IPS DF 4.7 (cell line): ENCODE results near the gene CDKN3.
"Not testable (repeated sequence)": the region's sequence is repeated elsewhere in the genome, so short reads cannot be mapped to it uniquely, and the experiment has no call there.

ENCODE experiments used
- DNase-seq: peaks from one replicate; pipeline ENCODE4 v3.0.0-alpha.2; 2013; ENCODE audit warnings: low spot score; ENCODE audit errors: extremely low read depth

The CDKN3 gene

DNA sequence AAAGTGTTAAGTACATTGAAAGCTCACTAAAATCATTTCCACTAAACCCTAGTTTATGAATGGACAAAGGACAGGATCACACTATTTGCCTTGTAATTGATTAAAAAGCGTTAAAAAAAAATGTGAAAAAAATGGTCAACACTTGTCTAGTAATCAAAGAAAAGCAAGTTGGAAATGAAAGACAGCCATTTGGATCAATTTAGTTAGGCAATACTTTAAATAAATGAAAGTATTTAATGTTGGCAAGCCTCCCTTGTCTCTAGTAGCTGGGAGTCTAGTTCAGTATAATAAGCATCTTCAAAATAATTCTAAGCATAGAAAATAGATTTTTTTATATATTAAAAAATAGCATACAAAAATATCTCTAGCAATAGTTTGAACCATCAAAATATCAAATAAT is 58.6 kb downstream of the CDKN3 start:
- no peak for DNase-seq

- not testable (repeated sequence) for DNase-seq
Measured at GRCh38 chr14:54456820-54457608, 60.2 kb downstream of the CDKN3 start.

DNA sequence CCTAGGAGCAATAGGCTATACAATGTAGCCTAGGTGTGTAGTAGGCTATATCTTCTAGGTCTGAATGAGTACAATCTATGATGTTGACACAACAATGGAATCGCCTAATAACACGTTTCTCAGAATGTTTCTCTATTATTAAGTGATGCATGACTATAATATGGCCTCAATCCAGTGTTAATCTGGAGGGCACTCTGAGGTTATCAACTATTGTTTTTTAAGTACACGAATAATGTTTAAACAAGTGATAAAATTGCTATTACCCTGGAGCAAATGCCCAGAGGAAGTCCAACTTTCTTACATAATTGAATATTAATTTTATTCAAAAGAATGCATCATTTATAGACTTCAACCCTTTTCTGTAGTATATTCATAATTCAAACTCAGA is 60.8 kb downstream of the CDKN3 start:
- DNase-seq = no peak

DNA sequence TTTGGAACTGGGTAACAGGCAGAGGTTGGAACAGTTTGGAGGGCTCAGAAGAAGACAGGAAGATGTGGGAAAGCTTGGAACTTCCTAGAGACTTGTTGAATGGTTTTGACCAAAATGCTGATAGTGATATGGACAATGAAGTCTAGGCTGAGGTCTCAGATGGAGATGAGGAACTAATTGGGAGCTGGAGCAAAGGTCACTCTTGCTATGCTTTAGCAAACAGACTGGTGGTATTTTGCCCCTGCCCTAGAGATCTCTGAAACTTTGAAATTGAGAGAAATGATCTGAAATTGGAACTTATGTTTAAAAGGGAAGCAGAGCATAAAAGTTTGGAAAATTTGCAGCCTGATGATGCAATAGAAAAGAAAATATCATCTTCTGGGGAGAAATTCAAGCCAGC is 61.7 kb downstream of the CDKN3 start:
- not testable (repeated sequence) for DNase-seq

DNA sequence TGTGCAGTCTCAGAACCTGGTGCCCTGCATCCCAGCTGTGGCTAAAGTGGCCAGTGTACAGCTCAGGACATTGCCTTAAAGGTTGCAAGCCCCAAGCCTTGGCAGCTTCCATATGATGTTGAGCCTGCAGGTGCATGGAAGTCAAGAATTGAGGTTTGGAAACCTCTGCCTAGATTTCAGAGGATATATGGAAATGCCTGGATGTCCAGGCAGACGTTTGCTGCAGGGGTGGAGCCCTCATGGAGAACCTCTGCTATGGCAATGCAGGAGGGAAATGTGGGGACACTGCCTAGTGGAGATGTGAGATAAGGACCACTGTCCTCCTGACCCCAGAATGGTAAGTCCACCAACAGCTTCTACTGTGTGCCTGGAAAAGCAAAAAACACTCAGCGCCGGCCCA is 62.3 kb downstream of the CDKN3 start:
- no peak for DNase-seq

- no peak for DNase-seq
Measured at GRCh38 chr14:54462048-54462447, 65.2 kb downstream of the CDKN3 start.

- no peak for DNase-seq
Measured at GRCh38 chr14:54465654-54466053, 68.8 kb downstream of the CDKN3 start.

- no peak for DNase-seq
Measured at GRCh38 chr14:54467280-54467679, 70.5 kb downstream of the CDKN3 start.
